Psoas muscle (tissue), 8 donors: ENCODE results near the gene MEG3. TPM values are rescaled to one million over a fixed set of nuclear protein-coding genes. Genes with fewer than 3 reads are reported as not detected.

Source experiments
- ATAC-seq, 4 donors: fragments of 200-7000 bp; cut with Tn5 transposase; one replicate each; pipeline ENCODE4 v1.9.1; 2020; ENCODE audit warnings: moderate library complexity in 3 of 4, mild to moderate bottlenecking in 2 of 4
- DNase-seq, 2 donors: peaks; one replicate each; pipeline ENCODE4 v3.0.0-alpha.2; 2020
- H3K27ac ChIP-seq: fragments of 200-600 bp; one replicate; pipeline ENCODE4 v1.8.0; 2022
- H3K27me3 ChIP-seq, 3 donors: fragments of 200-600 bp in 1 of 3; one replicate each; pipeline versions ENCODE4 v1.6.1 to v1.8.0; 2013 to 2022; ENCODE audit warnings: low read length in 2 of 3, mild to moderate bottlenecking in 2 of 3, moderate library complexity in 1 of 3; ENCODE audit not compliant: insufficient read depth in 3 of 3
- H3K36me3 ChIP-seq, 2 donors: fragments of 200-600 bp in 1 of 2; one replicate each; pipeline versions ENCODE4 v1.6.1 to v1.8.0; 2013 to 2022; ENCODE audit warnings: low read depth in 1 of 2, mild to moderate bottlenecking in 1 of 2, moderate library complexity in 1 of 2; ENCODE audit not compliant: insufficient read depth in 1 of 2
- H3K4me1 ChIP-seq: fragments of 200-600 bp; one replicate; pipeline ENCODE4 v1.8.0; 2022
- H3K4me3 ChIP-seq: fragments of 200-600 bp; one replicate; pipeline ENCODE4 v1.8.0; 2022; ENCODE audit warnings: mild to moderate bottlenecking
- H3K9me3 ChIP-seq: fragments of 200-600 bp; one replicate; pipeline ENCODE4 v1.8.0; 2022
- CTCF ChIP-seq: fragments of 200-600 bp; IDR thresholded peaks from one replicate; pipeline ENCODE4 v1.8.0; 2022; ENCODE audit warnings: antibody characterized with exemption
- WGBS, 3 donors: extraction: QIAGEN DNeasy Blood & Tissue Kit; methylation state at CpG; one replicate each; pipeline versions ENCODE4 v1.1.6 to v1.1.7; 2013; 5-methylcytosine and 5-hydroxymethylcytosine counted together
- intact Hi-C, 2 donors: fragments of 100-400 bp; cut with DNase I; formaldehyde crosslinking; loops; one replicate each; pipeline versions ENCODE4 v1.11.0 to v1.14.2; 2022
- polyA plus RNA-seq, 3 donors: library from polyadenylated mRNA; stranded (reverse); fragments of 200-250 nt; gene quantifications; one replicate each; pipeline ENCODE4 v1.2.3, GENCODE V29; 2013
- total RNA-seq, 4 donors: library from RNA; stranded (reverse); fragmentation: NEBNext Ultra II Directional in 2 of 4; extraction: Animal tissue kit (Norgen Biotek cat#: 25700) in 2 of 4; gene quantifications; one replicate each; pipeline versions ENCODE4 v1.2.1 to v1.2.4, GENCODE V29; 2021 to 2023
- donor health status: healthy with polysubstance abuse.
- donor health status: DM: no; HTN: no; CAD: no; lungs with moderate emphysema.
- donor health status: Bipolar disorder and iron deficiency.
- donor health status: healthy.
- donor health status: DM: yes; HTN: yes; CAD: no.
- donor health status: DM: no; HTN: no; CAD: no.
- donor health status: DM: no; HTN: no; CAD: no.
- donor health status: DM: yes; HTN: yes; CAD: no.

MEG3 gene
- total and polyA plus RNA-seq, 7 donors = 17.8 to 52.6 (median 24.9) TPM

- intact Hi-C loops = no loop called here
- no peaks in the 10 kb centered on the region for H3K36me3 ChIP-seq
- H3K4me1 ChIP-seq = peaks cover 13% of the 10 kb centered on the region
- H3K4me3 ChIP-seq = no peak overlapping the region
- no peak for TF ChIP-seq CTCF
- H3K27ac ChIP-seq = no peak overlapping the region
- WGBS, 3 donors = 81 to 91% (median 86%) methylated on average over 12 of the region's 12 CpGs
- H3K27me3 ChIP-seq = no peaks in the 10 kb centered on the region
- ATAC-seq (no peak), DNase-seq (peak in 1 of 2 donors; percentile 18)
- H3K9me3 ChIP-seq = no peaks in the 10 kb centered on the region
These were observed 45.1 kb upstream of the MEG3 start for GRCh38 chr14:100780646-100781355.

GRCh38 chr14:100781952-100782351 lies 44.0 kb upstream of the MEG3 start:
- no peak for TF ChIP-seq CTCF
- Histone ChIP-seq H3K4me3 (no peak overlapping the region), H3K4me1 (peaks cover 13% of the 10 kb centered on the region), H3K27ac (no peak overlapping the region), H3K36me3 (no peaks in the 10 kb centered on the region), H3K9me3 (no peaks in the 10 kb centered on the region), H3K27me3 (no peaks in the 10 kb centered on the region)
- DNase-seq (no peak), ATAC-seq (no peak)
- intact Hi-C loops = no loop called here
- WGBS, 3 donors = 93 to 96% (median 96%) methylated on average over 8 of the region's 8 CpGs

- 76 to 85% (median 80%) methylated on average over 13 of the region's 13 CpGs for WGBS, 3 donors
- H3K36me3 ChIP-seq = no peaks in the 10 kb centered on the region
- peak in 1 of 2 donors; percentile 25 for DNase-seq
- peaks cover 9% of the 10 kb centered on the region for H3K4me1 ChIP-seq
- intact Hi-C loops = no loop called here
- ATAC-seq = no peak
- no peak overlapping the region for H3K27ac ChIP-seq
- H3K27me3 ChIP-seq = no peaks in the 10 kb centered on the region
- no peak overlapping the region for H3K4me3 ChIP-seq
- TF ChIP-seq CTCF = no peak
- H3K9me3 ChIP-seq = no peaks in the 10 kb centered on the region
These were observed 43.2 kb upstream of the MEG3 start for GRCh38 chr14:100782516-100783320.

GRCh38 chr14:100783630-100784370 lies 42.1 kb upstream of the MEG3 start:
- Histone ChIP-seq H3K27me3 (peaks cover 0 to 2% (median 0%) of the 10 kb centered on the region in 3 donors), H3K9me3 (no peaks in the 10 kb centered on the region), H3K4me1 (no peaks in the 10 kb centered on the region), H3K4me3 (no peak overlapping the region), H3K27ac (no peak overlapping the region), H3K36me3 (no peaks in the 10 kb centered on the region)
- no peak for ATAC-seq
- intact Hi-C loops = no loop called here
- 91 to 94% (median 92%) methylated on average over 27 of the region's 27 CpGs for WGBS, 3 donors
- no peak for TF ChIP-seq CTCF
- DNase-seq = peak in 1 of 2 donors; percentile 44
